ENCODE data around the gene FHOD3. TPM values are rescaled to one million over a fixed set of nuclear protein-coding genes. Genes with fewer than 3 reads are reported as not detected.

The FHOD3 gene
- total and polyA plus RNA-seq, 2 of the 4 experiments (the other 2 are of a cell fraction), result 14.6 to 16.0 TPM

DNA sequence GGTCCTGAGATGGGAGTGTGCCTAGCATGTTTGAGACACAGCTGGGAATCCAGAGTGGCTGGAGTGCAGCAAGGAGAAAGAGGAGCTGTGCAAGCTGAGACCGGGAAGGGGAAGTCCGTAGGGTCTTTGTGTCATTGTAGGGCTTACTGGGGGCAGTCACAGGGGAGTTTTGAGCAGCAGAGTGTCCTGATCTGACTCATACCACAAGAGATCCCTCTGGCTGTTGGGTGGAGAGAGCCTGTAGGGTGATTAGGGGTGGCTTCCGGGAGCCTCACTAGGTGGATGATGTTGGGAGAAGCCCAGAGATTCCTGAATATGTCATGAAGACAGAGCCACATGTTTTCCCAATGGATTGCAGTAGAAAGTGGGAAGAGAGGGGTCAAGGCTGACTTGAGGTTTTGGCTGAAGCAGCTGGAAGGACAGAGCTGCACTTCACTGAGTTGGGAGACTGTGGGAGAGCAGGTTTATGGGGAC, 30.9 kb downstream of the FHOD3 start:
- intact Hi-C loops (cut with micrococcal nuclease), result no loop called here
- H4K20me1 ChIP-seq (ENCODE audit: insufficient read depth, low read length), result no peaks in the 10 kb centered on the region; the same call in 1 of the 2 replicates
- H3K18ac ChIP-seq (ENCODE audit: low read depth, low read length), result no peak overlapping the region
- no CpG with 5 or more reads among the region's 3 CpGs for WGBS, 2 experiments (ENCODE audit: extremely low coverage in 2 of 2, insufficient read length in 1 of 2)
- H2BK15ac ChIP-seq (ENCODE audit: low read depth, low read length), result no peak overlapping the region
- peaks cover 10% of the 10 kb centered on the region for H3K4me1 ChIP-seq (ENCODE audit: control insufficient read depth, insufficient read depth, low read length)
- dilution Hi-C loops (cut with HindIII; ENCODE audit: low sequenced_read_pairs, unreplicated experiment), result no loop called here
- in situ Hi-C loops (cut with MboI; ENCODE audit: low sequenced_read_pairs), result no loop called here
- ATAC-seq (ENCODE audit: low read depth), result no peak
- DNase-seq, result no peak
- H4K8ac ChIP-seq (ENCODE audit: low read depth in 2 of 2, low read length in 2 of 2), result no peak overlapping the region
- H3K9me3 ChIP-seq (ENCODE audit: control insufficient read depth, insufficient read depth, low read length), result no peaks in the 10 kb centered on the region
- no peak overlapping the region for H3K4me3 ChIP-seq (ENCODE audit: insufficient read depth, low read depth, low read length)
- H3K56ac ChIP-seq (ENCODE audit: extremely low read depth, insufficient read depth, low read length), result no peak overlapping the region
- H3K79me1 ChIP-seq (ENCODE audit: low read depth in 1 of 2, low read length in 2 of 2), result peaks cover 2 to 16% of the 10 kb centered on the region in 2 experiments; a peak in 3 of 4 replicates
- no peaks in the 10 kb centered on the region for H3K36me3 ChIP-seq (ENCODE audit: control insufficient read depth, insufficient read depth, low read length)
- no peak overlapping the region for H2BK5ac ChIP-seq (ENCODE audit: low read depth, low read length, poor library complexity, severe bottlenecking)
- no peak for TF ChIP-seq NFE2L2 (IDR thresholded peaks at IDR 0.05; ENCODE audit: low read depth, low read length)
- TF ChIP-seq BHLHE40 (IDR thresholded peaks at IDR 0.05; ENCODE audit: low read depth, low read length), result no peak
- TF ChIP-seq RAD21 (IDR thresholded peaks at IDR 0.05; ENCODE audit: low read length), result no peak
- TF ChIP-seq CHD1 (IDR thresholded peaks at IDR 0.05; ENCODE audit: low read depth, low read length), result no peak
- TF ChIP-seq SMC3 (IDR thresholded peaks at IDR 0.05; ENCODE audit: low read depth, low read length), result no peak
- no peak for TF ChIP-seq MXI1 (IDR thresholded peaks at IDR 0.05; ENCODE audit: borderline replicate concordance, low read depth, low read length)
- no peak for TF ChIP-seq RFX5 (IDR thresholded peaks at IDR 0.05; ENCODE audit: low read depth, low read length)
- TF ChIP-seq MAFK (IDR thresholded peaks at IDR 0.05; ENCODE audit: low read depth, low read length), result no peak
- TF ChIP-seq RCOR1 (IDR thresholded peaks at IDR 0.05; ENCODE audit: insufficient replicate concordance, low read length), result no peak
- no peak for TF ChIP-seq MAZ (IDR thresholded peaks at IDR 0.05; ENCODE audit: borderline replicate concordance, low read depth, low read length)
- TF ChIP-seq, protein P1, sequence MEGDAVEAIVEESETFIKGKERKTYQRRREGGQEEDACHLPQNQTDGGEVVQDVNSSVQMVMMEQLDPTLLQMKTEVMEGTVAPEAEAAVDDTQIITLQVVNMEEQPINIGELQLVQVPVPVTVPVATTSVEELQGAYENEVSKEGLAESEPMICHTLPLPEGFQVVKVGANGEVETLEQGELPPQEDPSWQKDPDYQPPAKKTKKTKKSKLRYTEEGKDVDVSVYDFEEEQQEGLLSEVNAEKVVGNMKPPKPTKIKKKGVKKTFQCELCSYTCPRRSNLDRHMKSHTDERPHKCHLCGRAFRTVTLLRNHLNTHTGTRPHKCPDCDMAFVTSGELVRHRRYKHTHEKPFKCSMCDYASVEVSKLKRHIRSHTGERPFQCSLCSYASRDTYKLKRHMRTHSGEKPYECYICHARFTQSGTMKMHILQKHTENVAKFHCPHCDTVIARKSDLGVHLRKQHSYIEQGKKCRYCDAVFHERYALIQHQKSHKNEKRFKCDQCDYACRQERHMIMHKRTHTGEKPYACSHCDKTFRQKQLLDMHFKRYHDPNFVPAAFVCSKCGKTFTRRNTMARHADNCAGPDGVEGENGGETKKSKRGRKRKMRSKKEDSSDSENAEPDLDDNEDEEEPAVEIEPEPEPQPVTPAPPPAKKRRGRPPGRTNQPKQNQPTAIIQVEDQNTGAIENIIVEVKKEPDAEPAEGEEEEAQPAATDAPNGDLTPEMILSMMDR (conservative IDR thresholded peaks at IDR 0.05; ENCODE audit: low read depth, low read length), result no peak
- BruUV-seq (replicated peaks), result no TSS peak
- ChIA-PET CTCF (no interaction called here), POLR2A (ENCODE audit: unreplicated experiment) (no interaction called here)
- no peak overlapping the region for H4K5ac ChIP-seq (ENCODE audit: low read depth, low read length)
- no peak overlapping the region for H2BK20ac ChIP-seq (ENCODE audit: low read depth, low read length)
- H3K23ac ChIP-seq (ENCODE audit: low read depth, low read length), result no peak overlapping the region
- no peak overlapping the region for H4K91ac ChIP-seq (ENCODE audit: insufficient read depth, low read depth, low read length)
- H3K27me3 ChIP-seq (ENCODE audit: control insufficient read depth, insufficient read depth, low read length), result no peaks in the 10 kb centered on the region
- no peak overlapping the region for H3K14ac ChIP-seq (replicated peaks; ENCODE audit: low read depth, low read length)
- no peak overlapping the region for H2AK9ac ChIP-seq (replicated peaks; ENCODE audit: low read depth, low read length, poor library complexity)
- no peak overlapping the region for H3K27ac ChIP-seq (ENCODE audit: insufficient read depth, low read length)
- peaks cover 7% of the 10 kb centered on the region; the same call in 1 of the 2 replicates for H3K9me1 ChIP-seq (ENCODE audit: insufficient read depth, low read length)
- no peak overlapping the region for H2AK5ac ChIP-seq (ENCODE audit: low read depth, low read length)
- no peak overlapping the region for H2AFZ ChIP-seq (replicated peaks; ENCODE audit: low read length, poor library complexity)
- no peak overlapping the region for H3K9ac ChIP-seq (ENCODE audit: low read depth, low read length)
- no peak overlapping the region for H2BK120ac ChIP-seq (ENCODE audit: low read depth, low read length)
- no peak overlapping the region for H3K4ac ChIP-seq (ENCODE audit: low read depth, low read length)
- H3K4me2 ChIP-seq (ENCODE audit: low read depth, low read length), result no peak overlapping the region

All from IMR-90 (cell line).